GM23338 (cell line): ENCODE results near the gene COX4I2.

Source experiments
- CREB1 ChIP-seq: fragments of 250-450 bp; sonication (Bioruptor Pico); IDR thresholded peaks from 2 replicates; pipeline ENCODE4 v1.5.0; 2020; ENCODE audit warnings: low read depth, mild to moderate bottlenecking, moderate library complexity
- CTCF ChIP-seq, 2 experiments: fragments of 200-600 bp in 1 of 2; sonication (generic) in 1 of 2; conservative IDR thresholded peaks; 2 replicates each; pipeline versions ENCODE4 v1.5.1 to v1.6.1; 2016 to 2017; ENCODE audit warnings: antibody characterized with exemption in 2 of 2, low read depth in 2 of 2, mild to moderate bottlenecking in 2 of 2, moderate library complexity in 1 of 2
- ETS1 ChIP-seq: IDR thresholded peaks from 2 replicates; pipeline ENCODE4 v1.6.1; 2016; ENCODE audit warnings: antibody characterized with exemption
- EZH2 ChIP-seq: fragments of 200-600 bp; sonication (generic); IDR thresholded peaks from one replicate; pipeline ENCODE4 v1.8.0; 2017; ENCODE audit warnings: antibody characterized with exemption, mild to moderate bottlenecking, low read depth; ENCODE audit not compliant: unreplicated experiment
- EZH2phosphoT487 ChIP-seq: fragments of 200-600 bp; sonication (generic); IDR thresholded peaks from one replicate; pipeline ENCODE4 v1.8.1; 2018; ENCODE audit warnings: antibody characterized with exemption; ENCODE audit not compliant: unreplicated experiment
- JUNB ChIP-seq: IDR thresholded peaks from one replicate; pipeline ENCODE4 v1.6.1; 2016; ENCODE audit warnings: antibody characterized with exemption; ENCODE audit not compliant: unreplicated experiment
- NANOG ChIP-seq: IDR thresholded peaks from 2 replicates; pipeline ENCODE4 v1.6.1; 2016; ENCODE audit warnings: antibody characterized with exemption, borderline replicate concordance
- POLR2AphosphoS5 ChIP-seq: IDR thresholded peaks from 2 replicates; pipeline ENCODE4 v1.6.1; 2016; ENCODE audit warnings: antibody characterized with exemption, low read depth
- REST ChIP-seq: IDR thresholded peaks from one replicate; pipeline ENCODE4 v1.6.1; 2018; ENCODE audit warnings: antibody characterized with exemption; ENCODE audit not compliant: unreplicated experiment
- ZNF114 ChIP-seq: fragments of 250-450 bp; sonication (Bioruptor Pico); IDR thresholded peaks from 2 replicates; pipeline ENCODE4 v1.5.0; 2020; ENCODE audit warnings: mild to moderate bottlenecking, moderate library complexity
- ZNF462 ChIP-seq: fragments of 250-450 bp; sonication (Bioruptor Pico); IDR thresholded peaks from 2 replicates; pipeline ENCODE4 v1.5.0; 2020; ENCODE audit warnings: mild to moderate bottlenecking, moderate library complexity

- TF ChIP-seq CTCF (conservative IDR thresholded peaks at IDR 0.05; ENCODE audit: low read depth in 2 of 2) = no peak
- TF ChIP-seq EZH2phosphoT487 = no peak
- TF ChIP-seq POLR2AphosphoS5 = no peak
- TF ChIP-seq JUNB = no peak
- TF ChIP-seq NANOG = no peak
- no peak for TF ChIP-seq ZNF462
- TF ChIP-seq REST = no peak
- no peak for TF ChIP-seq EZH2
- no peak for TF ChIP-seq ZNF114 (CRISPR knock-in tag)
- no peak for TF ChIP-seq CREB1 (CRISPR knock-in tag)
- no peak for TF ChIP-seq ETS1
These were observed 36.3 kb downstream of the COX4I2 start for GRCh38 chr20:31673943-31674463.
